Activated naive CD8-positive, alpha-beta T cell treated with anti-CD3 and anti-CD28 coated beads, Interleukin-2, amount 10 ng/mL, durations not matched to agents 7 days and 5 days (primary cell): ENCODE data around the gene TBC1D9B. TPM values are rescaled to one million over a fixed set of nuclear protein-coding genes. Genes with fewer than 3 reads are reported as not detected.

Experiments used
- total RNA-seq, 2 experiments: library from RNA; stranded (reverse); gene quantifications; one replicate each; pipeline ENCODE4 v1.2.3, GENCODE V29; 2021

Gene TBC1D9B
- total RNA-seq, 2 experiments from 2014 or later: 98.8 to 99.4 TPM

Other genes starting within 250 kb of the TBC1D9B start
- gene CBY3, start 226.9 kb downstream of the TBC1D9B start, total RNA-seq: under 1 TPM in 1 of 2 experiments, not detected in 1; 0.40 TPM
- gene CANX, start 208.9 kb downstream of the TBC1D9B start, total RNA-seq: 100 to 1,000 TPM; 255 to 294 TPM
- gene MAML1, start 175.1 kb downstream of the TBC1D9B start, total RNA-seq: 10 to 100 TPM; 38.5 TPM
- 1 to 10 TPM; 5.7 to 6.3 TPM for gene LTC4S, start 113.9 kb downstream of the TBC1D9B start, total RNA-seq
- gene MGAT4B, start 101.0 kb downstream of the TBC1D9B start, total RNA-seq: 100 to 1,000 TPM; 118 TPM
- 100 to 1,000 TPM; 196 to 216 TPM for gene SQSTM1, start 87.0 kb downstream of the TBC1D9B start, total RNA-seq
- gene MRNIP, start 49.1 kb downstream of the TBC1D9B start, total RNA-seq: 10 to 100 TPM; 46.1 to 47.4 TPM
- gene RNF130, start 163.9 kb upstream of the TBC1D9B start, total RNA-seq: 10 to 100 TPM; 10.7 to 11.5 TPM